Heart left ventricle (tissue), 16 donors: ENCODE results near the gene NUDT1. TPM values are rescaled to one million over a fixed set of nuclear protein-coding genes. Genes with fewer than 3 reads are reported as not detected.
A peak's percentile ranks its signal among the peaks of the same experiment; 100 is the strongest.

Experiments used
- ATAC-seq, 4 donors: fragments of 200-7000 bp; cut with Tn5 transposase; one replicate each; pipeline ENCODE4 v1.9.1; 2020 to 2022; ENCODE audit warnings: moderate library complexity in 4 of 4, mild to moderate bottlenecking in 3 of 4, moderate number of reproducible peaks in 1 of 4
- DNase-seq, 5 donors: peaks; one replicate each; pipeline ENCODE4 v3.0.0-alpha.2; 2020
- H3K27ac ChIP-seq, 12 donors: fragments of 200-600 bp; sonication (generic) in 4 of 12; one replicate each; pipeline versions ENCODE4 v1.5.0 to v1.8.0; 2016 to 2022; ENCODE audit warnings: mild to moderate bottlenecking in 2 of 12
- H3K27me3 ChIP-seq, 9 donors: fragments of 200-600 bp; sonication (generic) in 2 of 9; one replicate each; pipeline versions ENCODE4 v1.5.1 to v1.8.0; 2016 to 2022; ENCODE audit warnings: mild to moderate bottlenecking in 3 of 9
- H3K36me3 ChIP-seq, 9 donors: fragments of 200-600 bp; sonication (generic) in 2 of 9; one replicate each; pipeline versions ENCODE4 v1.5.0 to v1.8.0; 2018 to 2022; ENCODE audit warnings: mild to moderate bottlenecking in 2 of 9
- H3K4me1 ChIP-seq, 12 donors: fragments of 200-600 bp; sonication (generic) in 4 of 12; one replicate each; pipeline versions ENCODE4 v1.5.0 to v1.8.0; 2016 to 2022; ENCODE audit warnings: mild to moderate bottlenecking in 3 of 12
- H3K4me3 ChIP-seq, 12 donors: fragments of 200-600 bp; sonication (generic) in 4 of 12; one replicate each; pipeline versions ENCODE4 v1.5.0 to v1.8.0; 2017 to 2022; ENCODE audit warnings: mild to moderate bottlenecking in 9 of 12, moderate library complexity in 4 of 12
- H3K9me3 ChIP-seq, 12 donors: fragments of 200-600 bp; sonication (generic) in 4 of 12; one replicate each; pipeline versions ENCODE4 v1.5.0 to v1.8.0; 2016 to 2022; ENCODE audit warnings: mild to moderate bottlenecking in 1 of 12
- POLR2A ChIP-seq, 2 donors: fragments of 450-650 bp; IDR thresholded peaks; one replicate each; pipeline ENCODE4 v1.6.1; 2017; ENCODE audit warnings: antibody characterized with exemption in 2 of 2, mild to moderate bottlenecking in 2 of 2, moderate library complexity in 2 of 2
- WGBS, 4 donors: extraction: QIAGEN DNeasy Blood & Tissue Kit in 2 of 4; methylation state at CpG; one replicate each; pipeline versions ENCODE4 v1.1.5 to v1.1.7; 2013 to 2018; 5-methylcytosine and 5-hydroxymethylcytosine counted together
- intact Hi-C, 10 donors: fragments of 100-400 bp; cut with DNase I; formaldehyde crosslinking; loops; one replicate each; pipeline versions ENCODE4 v1.11.1 to v1.14.2; 2022
- polyA plus RNA-seq, 2 donors: library from polyadenylated mRNA; stranded (reverse); fragments of 200-250 nt; gene quantifications; one replicate each; pipeline ENCODE4 v1.2.3, GENCODE V29; 2013
- total RNA-seq, 9 donors: library from RNA; depleted of rRNA in 2 of 9; stranded (reverse); fragments of >200 nt in 2 of 9; fragmentation: NEBNext Ultra II Directional in 3 of 9; extraction: Animal tissue kit (Norgen Biotek cat#: 25700) in 3 of 9; gene quantifications; one replicate each; pipeline versions ENCODE4 v1.1.0 to v1.2.4, GENCODE V29; 2016 to 2023
- TF ChIP-seq, protein P1 (sequence below), 12 donors: fragments of 200-600 bp; sonication (generic) in 4 of 12; IDR thresholded peaks; one replicate each; pipeline versions ENCODE4 v1.5.0 to v1.8.0; 2018 to 2022; ENCODE audit warnings: antibody characterized with exemption in 12 of 12, mild to moderate bottlenecking in 5 of 12
- donor health status: ischemic (EF 13 %, LVEDD 7.1; RV severe dilation, severe dysfunction).
- donor health status: healthy with polysubstance abuse.
- donor health status: DM: no; HTN: yes; CAD: no.
- donor health status: DM: no; HTN: no; CAD: no.
- donor health status: ischemic (EF 25% LVEDD 6.9; RV normal size, moderate dysfunction).
- donor health status: ischemic (EF 25% LVEDD 5.7; RV mildly dilated, moderate dysfunction).
- donor health status: healthy.
- donor health status: DM: yes; HTN: yes; CAD: no.
- donor health status: ischemic (EF 35%, LVEDD 5.7; RV mildly dilated, moderate dysfunction).
- donor health status: nonischemic (EF 11% LVEDD 7.7; RV severe dilation, severe dysfunction).
- donor health status: DM: yes; HTN: yes; CAD: no.
- donor health status: PGD.
- donor health status: ischemic (EF 29% LVEDD 5.4; RV normal size, mild dysfunction).
- donor health status: nonischemic (EF 23%, LVEDD 6.1; RV moderate dilation, normal function).

Gene NUDT1
- total and polyA plus RNA-seq, 11 donors, result 9.8 to 23.7 (median 16.1) TPM

DNA sequence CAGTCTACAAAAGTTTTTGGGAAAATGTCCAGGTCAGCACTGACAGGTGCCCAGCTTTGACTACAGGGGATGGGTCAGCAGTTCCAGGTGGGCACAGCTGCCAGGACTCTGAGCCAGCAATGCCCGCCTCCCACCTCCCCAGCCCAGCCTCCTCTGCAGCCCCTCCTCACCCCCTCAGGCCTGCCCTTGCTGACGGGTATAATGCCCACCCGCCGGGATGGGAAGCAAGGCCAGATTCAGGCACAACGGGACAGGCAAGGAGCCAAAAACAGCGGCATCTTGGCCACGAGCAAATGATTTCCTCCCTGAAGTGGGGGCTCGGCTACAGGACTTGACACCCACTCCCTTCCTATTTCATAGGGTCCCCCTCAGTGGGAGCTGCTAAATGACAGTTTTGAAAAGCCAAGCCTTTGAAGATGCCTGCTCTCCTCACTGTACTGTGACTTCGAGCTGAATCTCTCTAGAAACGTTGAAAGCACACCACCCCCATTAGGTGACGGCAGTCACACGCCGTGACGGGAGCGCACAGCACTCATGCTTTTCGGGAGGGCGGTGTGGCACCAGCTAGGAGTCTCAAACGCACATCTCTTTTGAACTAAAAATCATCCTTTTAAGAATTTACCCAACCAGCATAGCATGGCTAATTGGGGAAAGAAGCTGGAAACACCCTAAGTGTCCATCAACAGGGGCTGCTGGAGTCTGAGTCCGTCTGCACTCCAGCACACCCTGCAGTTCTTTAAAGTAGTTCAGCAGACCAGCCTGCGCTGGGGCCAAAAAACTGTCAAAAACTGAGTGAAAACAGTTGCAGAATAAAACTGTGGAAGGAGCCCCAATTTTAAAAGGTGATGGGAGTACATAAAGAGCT lies 38.9 kb upstream of the NUDT1 start:
- TF ChIP-seq, protein P1, sequence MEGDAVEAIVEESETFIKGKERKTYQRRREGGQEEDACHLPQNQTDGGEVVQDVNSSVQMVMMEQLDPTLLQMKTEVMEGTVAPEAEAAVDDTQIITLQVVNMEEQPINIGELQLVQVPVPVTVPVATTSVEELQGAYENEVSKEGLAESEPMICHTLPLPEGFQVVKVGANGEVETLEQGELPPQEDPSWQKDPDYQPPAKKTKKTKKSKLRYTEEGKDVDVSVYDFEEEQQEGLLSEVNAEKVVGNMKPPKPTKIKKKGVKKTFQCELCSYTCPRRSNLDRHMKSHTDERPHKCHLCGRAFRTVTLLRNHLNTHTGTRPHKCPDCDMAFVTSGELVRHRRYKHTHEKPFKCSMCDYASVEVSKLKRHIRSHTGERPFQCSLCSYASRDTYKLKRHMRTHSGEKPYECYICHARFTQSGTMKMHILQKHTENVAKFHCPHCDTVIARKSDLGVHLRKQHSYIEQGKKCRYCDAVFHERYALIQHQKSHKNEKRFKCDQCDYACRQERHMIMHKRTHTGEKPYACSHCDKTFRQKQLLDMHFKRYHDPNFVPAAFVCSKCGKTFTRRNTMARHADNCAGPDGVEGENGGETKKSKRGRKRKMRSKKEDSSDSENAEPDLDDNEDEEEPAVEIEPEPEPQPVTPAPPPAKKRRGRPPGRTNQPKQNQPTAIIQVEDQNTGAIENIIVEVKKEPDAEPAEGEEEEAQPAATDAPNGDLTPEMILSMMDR (IDR thresholded peaks at IDR 0.05), result no peak
- TF ChIP-seq POLR2A (IDR thresholded peaks at IDR 0.05), result no peak
- WGBS, 4 donors, result 75 to 82% (median 78%) methylated on average over 19 to 20 of the region's 20 CpGs
- ATAC-seq, result peak in 1 of 4 donors; percentile 50
- Histone ChIP-seq H3K4me3 (no peak overlapping the region), H3K36me3 (peaks cover 0 to 31% (median 19%) of the 10 kb centered on the region in 9 donors), H3K27ac (peak overlapping the region in 1 of 12 donors; percentile 5), H3K9me3 (no peaks in the 10 kb centered on the region), H3K27me3 (no peaks in the 10 kb centered on the region), H3K4me1 (peaks cover 0 to 11% (median 6%) of the 10 kb centered on the region in 12 donors)
- DNase-seq, result peak in 2 of 5 donors; percentile 16 to 36
- intact Hi-C loops, result loop anchor here in 7 of 10 donors (5.0 to 10.0 kb wide), 4 partner anchors 288 to 541 kb away; no protein-coding TSS in a partner anchor

DNA sequence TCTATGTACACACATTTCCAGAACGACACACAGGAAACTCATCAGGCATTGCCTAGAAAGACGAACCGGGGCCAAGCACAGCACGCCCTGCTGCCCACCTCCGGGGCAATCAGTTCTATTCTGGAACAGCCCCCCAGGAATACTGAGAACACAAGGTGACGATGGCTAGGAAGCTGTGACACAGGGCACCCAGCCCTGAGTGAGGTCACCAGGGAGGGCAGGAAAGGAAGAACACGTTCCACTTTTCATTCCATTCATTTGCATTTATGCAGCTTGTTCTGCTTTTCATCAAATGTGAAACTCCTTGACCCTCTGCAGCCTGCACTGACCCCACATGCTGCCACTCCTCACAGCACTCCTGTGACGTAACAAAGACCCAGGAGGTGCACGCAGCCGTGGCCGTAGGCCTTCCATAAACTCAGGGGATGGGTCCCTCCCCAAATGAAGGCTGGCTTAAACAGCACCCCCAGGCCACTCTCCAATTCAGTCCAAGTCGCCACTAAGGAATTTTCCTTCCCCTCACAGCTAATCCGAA lies 38.2 kb upstream of the NUDT1 start:
- ATAC-seq (peak in 3 of 4 donors; percentile 27 to 36 (median 29)), DNase-seq (peak in 1 of 5 donors; percentile 34)
- Histone ChIP-seq H3K9me3 (no peaks in the 10 kb centered on the region), H3K27me3 (no peaks in the 10 kb centered on the region), H3K27ac (peak overlapping the region in 1 of 12 donors; percentile 5), H3K36me3 (peaks cover 0 to 31% (median 20%) of the 10 kb centered on the region in 9 donors), H3K4me1 (peaks cover 0 to 11% (median 6%) of the 10 kb centered on the region in 12 donors), H3K4me3 (no peak overlapping the region)
- WGBS, 4 donors, result 48 to 56% (median 51%) methylated on average over 13 of the region's 13 CpGs
- no peak for TF ChIP-seq POLR2A (IDR thresholded peaks at IDR 0.05)
- intact Hi-C loops, result loop anchor here in 7 of 10 donors (5.0 to 10.0 kb wide), 4 partner anchors 289 to 542 kb away; no protein-coding TSS in a partner anchor

DNA sequence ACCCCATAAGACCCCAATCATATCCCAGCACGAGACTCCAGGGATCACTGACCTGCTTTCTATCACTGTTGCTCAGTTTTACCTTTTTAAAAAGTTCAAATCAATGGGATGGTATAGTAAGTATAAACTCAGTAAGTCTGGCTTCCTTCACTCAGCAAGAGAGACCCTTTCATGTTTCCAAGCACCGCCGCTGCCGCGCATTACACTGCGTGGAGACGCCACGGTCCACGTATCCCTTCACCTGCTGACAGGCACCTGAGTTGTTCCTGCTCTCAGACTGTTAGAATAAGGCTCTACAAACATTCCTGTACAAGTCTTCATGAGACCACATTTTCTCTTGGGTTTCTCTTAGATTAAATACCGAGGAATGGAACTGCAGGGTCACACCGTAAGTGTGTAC lies 37.6 kb upstream of the NUDT1 start:
- ATAC-seq, result no peak
- peak in 1 of 5 donors; percentile 30 for DNase-seq
- Histone ChIP-seq H3K27ac (no peak overlapping the region), H3K9me3 (no peaks in the 10 kb centered on the region), H3K4me1 (peaks cover 0 to 15% (median 6%) of the 10 kb centered on the region in 12 donors), H3K36me3 (peaks cover 0 to 29% (median 20%) of the 10 kb centered on the region in 9 donors), H3K4me3 (no peak overlapping the region), H3K27me3 (no peaks in the 10 kb centered on the region)
- intact Hi-C loops, result loop anchor here in 7 of 10 donors (5.0 to 10.0 kb wide), 4 partner anchors 290 to 542 kb away; no protein-coding TSS in a partner anchor
- 95 to 98% (median 97%) methylated on average over 11 of the region's 11 CpGs for WGBS, 4 donors
- TF ChIP-seq, protein P1 (IDR thresholded peaks at IDR 0.05), result no peak
- no peak for TF ChIP-seq POLR2A (IDR thresholded peaks at IDR 0.05)

DNA sequence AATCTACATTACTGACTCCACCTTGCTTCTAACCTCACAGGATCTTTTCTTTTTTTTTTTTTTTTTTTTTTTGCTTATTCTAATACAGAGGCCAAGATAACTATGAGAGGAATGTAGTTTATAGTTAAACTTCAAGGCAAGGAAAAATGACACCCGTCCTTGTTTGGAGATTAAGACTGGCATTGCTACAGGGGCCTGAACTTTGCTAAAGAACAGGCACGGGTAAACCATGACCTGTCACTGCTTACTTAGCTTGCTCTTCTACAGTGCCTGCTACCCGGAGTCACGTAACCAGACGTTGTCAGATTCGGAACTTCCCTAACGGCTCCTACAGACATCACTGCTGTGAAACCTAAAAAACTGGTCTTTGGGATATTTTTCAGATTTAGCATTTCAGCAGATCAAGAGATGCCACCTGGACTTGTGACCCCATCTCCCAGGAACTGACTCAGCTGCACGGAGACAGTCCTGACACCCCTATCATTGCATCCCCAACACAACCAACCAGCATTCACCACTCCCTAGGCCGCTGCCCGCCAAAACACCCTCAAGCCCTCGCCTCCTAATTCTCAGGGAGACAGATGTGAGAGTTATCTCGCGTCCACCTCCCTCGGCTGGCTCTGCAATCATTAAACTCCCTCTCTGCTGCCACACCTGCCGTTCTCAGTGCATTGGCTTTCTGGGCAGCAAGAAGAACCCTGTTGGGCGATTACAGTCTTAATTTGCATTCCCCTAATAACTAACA lies 36.8 kb upstream of the NUDT1 start:
- 92 to 96% (median 95%) methylated on average over 16 of the region's 16 CpGs for WGBS, 4 donors
- no peak overlapping the region for H3K4me3 ChIP-seq
- H3K27me3 ChIP-seq, result no peaks in the 10 kb centered on the region
- H3K9me3 ChIP-seq, result no peaks in the 10 kb centered on the region
- no peak for TF ChIP-seq POLR2A (IDR thresholded peaks at IDR 0.05)
- TF ChIP-seq, protein P1 (IDR thresholded peaks at IDR 0.05), result no peak
- H3K27ac ChIP-seq, result no peak overlapping the region
- no peak for ATAC-seq
- peaks cover 0 to 28% (median 15%) of the 10 kb centered on the region in 9 donors for H3K36me3 ChIP-seq
- peak in 3 of 5 donors; percentile 4 to 15 (median 14) for DNase-seq
- intact Hi-C loops, result loop anchor here (5.0 to 10.0 kb wide), 9 partner anchors 98 to 628 kb away; no protein-coding TSS in a partner anchor
- H3K4me1 ChIP-seq, result peaks cover 0 to 17% (median 6%) of the 10 kb centered on the region in 12 donors
